ENCODE data around the gene ALOX5AP.

The ALOX5AP gene

GRCh38 chr13:30735025-30735871 is at the start of gene ALOX5AP:
Gene ALOX5AP, plus strand, starts transcription at chr13:30735543. Its CDS starts 63 bp downstream, at chr13:30735606.
- DNase-seq = no peak

GRCh38 chr13:30685987-30686386 is 49.4 kb upstream of the ALOX5AP start:
- no peak for DNase-seq

DNA sequence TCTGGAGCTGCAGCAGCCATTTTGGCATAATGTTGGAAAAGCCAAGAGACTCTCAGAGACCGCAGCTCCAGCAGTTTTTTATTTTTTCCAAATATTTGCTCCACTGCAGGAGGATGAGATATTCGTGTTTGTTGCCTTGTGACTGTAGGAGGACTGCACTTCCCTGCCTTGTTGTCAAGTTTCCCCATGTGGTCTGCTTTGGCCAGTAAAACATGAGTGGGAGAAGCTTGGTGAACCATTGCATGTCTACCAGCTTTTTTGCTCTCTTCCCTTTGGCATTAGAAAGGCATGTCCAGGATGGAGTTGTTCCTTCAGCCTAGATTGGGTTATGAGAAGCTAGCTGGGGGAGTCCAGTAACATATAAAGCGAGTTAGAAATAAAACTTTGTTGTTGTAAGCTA is 47.7 kb upstream of the ALOX5AP start:
- no peak for DNase-seq

DNA sequence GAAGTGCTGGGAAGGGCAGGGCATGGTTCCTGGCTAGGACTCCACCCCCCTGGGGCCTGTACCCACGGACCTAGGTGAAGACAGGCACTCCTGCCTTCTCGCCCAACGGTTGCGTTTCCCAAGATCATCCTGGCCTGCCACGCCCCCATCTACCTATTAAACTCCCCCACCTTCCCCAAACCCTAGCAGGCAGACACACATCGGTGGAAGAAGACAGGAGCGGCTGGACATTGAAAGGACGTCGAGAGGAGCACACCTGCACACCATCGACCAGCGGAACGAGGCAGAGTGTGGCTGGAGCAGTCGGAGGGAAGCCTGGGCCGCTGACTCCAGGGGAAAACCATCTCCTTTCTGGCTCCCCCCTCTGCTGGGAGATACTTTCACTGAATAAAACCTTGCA is 45.6 kb upstream of the ALOX5AP start:
- no peak for DNase-seq

DNA sequence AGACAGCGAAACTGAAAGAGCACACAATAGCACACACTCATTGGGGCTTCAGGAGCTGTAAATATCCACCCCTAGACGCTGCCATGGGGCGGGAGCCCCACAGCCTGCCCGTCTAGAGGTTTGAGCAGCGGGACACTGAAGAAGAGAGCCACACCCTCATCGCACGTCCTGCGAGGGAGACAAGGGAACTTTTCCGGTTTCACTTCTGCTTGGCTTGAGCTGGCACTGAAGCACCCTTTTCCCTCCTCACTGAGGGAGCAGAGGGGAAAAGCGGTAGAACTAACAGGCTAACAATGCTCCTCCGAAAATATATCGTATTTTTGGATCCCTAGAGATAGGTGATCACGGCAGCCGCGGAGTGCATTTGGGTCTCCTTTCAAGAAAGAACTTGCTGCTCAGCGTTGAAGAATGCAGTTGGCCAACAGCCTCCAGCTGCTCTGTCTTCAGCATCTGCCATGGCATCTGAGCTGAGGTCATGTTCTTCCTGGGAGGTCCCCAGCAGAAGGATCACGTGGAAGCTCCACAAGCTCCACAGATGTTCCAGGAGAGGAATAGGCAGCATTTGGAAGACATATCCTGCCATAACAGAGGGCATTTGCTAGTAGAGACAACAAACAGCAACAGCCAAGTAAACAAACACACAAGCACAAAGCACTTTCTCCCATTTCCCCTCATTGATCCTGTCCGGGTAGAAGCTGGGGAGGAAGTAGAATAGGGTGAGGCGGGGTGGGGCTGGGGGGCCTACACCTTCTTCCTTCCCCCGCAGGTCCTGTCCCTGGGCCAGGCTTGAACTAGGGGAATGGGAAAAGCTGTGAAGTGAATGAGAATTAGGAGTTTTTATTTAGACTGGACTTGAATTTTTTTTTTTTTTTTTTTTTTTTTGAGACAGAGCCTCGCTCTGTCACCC is 44.8 kb upstream of the ALOX5AP start:
- no peak for DNase-seq

DNA sequence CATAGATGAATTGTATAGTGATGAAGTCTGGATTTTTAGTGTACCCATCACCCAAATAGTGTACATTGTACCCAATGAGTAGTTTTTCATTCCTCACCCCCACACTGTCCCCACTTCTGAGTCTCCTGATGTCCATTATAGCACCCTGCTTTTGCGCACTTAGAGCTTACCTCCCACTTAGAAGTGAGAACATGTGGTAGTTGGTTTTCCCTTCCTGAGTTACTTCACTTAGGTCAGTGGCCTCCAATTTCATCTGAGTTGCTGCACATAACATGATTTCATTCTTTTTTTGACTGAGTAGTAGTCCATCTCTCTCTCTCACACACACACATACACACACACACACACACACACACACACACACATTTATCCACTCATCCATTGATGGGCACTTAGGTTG is 43.2 kb upstream of the ALOX5AP start:
- DNase-seq = no peak

DNA sequence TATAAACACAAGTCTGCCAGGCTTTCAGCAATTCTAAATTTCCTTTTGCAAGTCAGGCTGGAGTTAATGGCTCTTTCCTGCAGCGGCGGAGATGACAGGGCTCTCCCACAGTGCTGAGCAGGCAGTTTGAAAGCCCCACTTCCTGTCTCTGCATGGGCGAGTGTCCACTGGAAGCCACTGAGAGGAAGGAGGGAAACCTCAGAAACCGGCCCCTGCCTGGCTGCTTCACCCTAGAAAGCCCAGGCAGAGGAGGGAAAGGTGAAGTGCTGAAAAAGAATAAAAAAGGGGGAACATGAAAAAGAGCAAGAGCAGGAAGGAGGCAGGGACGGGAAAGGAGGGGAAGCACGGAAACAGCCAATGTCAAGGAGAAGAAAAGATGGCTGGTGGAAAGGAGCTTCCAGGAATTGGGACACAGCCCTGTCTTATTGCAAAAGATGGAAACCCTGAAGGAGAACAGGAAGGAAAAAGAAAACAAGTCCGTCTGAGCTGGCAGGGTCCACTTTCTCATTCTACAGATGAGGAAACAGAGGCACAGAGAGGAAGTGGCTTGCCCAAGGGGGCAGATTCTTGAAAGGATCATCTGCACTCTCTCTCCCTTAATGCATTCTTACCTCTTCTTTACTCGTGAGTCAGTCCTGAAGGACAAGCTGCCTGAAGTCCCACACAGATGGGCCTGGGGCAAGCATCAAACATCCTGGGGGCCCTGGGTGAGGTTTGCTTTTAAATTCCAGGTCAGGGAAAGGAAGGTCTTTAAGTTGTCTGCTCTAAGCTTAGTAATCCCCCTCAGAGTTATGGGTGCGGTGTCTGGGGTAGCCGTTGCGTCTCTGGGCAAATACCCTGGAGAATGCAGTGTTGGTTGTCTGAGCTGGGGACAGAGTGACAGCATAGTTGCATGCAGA is 38.8 kb upstream of the ALOX5AP start:
- DNase-seq = no peak

GRCh38 chr13:30697177-30697953 is 38.0 kb upstream of the ALOX5AP start:
- no peak for DNase-seq

DNA sequence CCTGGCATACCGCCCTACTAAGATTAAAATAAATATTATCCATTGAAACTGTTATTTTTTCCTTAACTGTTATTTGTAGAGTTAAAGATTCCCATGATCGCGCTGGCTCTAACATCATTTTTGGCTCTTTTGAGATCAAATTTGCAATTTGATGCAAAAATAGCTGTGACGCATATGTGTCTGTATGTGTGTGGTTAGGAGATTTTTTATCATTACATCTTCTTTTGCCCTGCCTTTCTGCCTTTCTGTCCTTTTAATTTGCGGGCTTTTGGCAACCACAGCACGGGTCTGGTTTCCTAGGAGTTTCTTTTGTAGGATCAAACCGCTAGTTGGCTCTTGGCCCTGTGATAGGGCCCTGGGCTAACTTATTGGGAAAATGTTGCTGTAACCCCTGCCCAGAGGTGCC is 37.3 kb upstream of the ALOX5AP start:
- DNase-seq = no peak

GRCh38 chr13:30698488-30699005 is 36.8 kb upstream of the ALOX5AP start:
- no peak for DNase-seq

GRCh38 chr13:30700364-30700763 is 35.0 kb upstream of the ALOX5AP start:
- DNase-seq = no peak

DNA sequence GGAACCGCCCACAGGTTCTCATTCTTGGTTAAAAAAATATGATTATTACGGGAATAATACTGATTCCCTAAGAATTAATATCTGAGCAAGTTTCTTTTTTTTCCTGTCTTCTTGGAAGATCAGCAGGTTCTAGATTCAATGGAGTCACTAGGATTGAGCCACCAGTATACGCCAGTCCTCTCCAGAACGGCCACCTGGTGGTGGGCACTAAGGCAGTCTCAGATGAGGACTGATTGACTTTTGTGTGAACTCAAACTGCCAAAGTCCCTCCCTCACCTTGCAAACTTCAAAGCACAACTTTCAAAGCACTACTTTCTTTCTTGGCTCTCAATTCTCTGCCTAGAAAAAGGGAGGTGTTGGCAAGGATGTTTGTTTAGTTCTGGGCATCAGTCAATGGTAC is 33.3 kb upstream of the ALOX5AP start:
- DNase-seq = no peak

DNA sequence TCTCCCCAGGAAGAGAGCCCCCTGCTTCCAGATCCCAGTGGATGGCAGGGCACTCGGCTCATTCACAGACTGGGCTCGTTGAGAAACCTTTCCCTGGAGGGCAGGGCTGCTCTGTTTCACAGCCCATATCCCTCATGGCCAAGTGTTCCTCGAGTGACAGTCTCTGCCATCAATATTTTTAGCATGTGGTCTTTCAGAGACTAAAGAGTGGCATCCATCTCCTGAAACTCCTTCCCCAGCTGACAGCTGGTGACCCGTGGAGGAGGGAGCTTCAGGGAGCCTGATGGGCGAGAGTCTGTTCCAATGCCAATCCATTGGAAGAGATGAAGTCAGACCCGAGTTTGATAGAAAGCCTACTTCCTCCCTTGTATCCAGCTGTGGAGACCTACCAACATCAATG is 30.7 kb upstream of the ALOX5AP start:
- DNase-seq = no peak

DNA sequence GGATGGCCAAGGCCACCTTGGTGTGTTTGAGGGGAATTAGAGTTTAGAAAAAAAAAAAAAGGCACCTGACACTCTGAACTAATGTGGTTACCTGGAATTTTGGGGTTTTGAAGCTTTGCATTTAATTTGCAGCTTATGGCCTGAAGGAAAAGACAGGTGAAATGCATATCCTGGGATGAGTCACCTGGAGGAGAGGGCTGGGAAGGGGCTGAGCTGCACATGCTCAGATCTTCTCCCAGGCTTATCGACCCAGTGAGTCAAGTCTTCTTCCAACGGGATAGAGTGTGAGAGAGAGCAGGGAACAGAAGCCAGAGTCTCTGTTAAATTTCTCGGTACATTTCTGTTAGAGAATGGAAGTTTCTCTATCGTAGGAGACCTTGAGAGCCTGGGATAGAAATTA is 29.7 kb upstream of the ALOX5AP start:
- DNase-seq = no peak

DNA sequence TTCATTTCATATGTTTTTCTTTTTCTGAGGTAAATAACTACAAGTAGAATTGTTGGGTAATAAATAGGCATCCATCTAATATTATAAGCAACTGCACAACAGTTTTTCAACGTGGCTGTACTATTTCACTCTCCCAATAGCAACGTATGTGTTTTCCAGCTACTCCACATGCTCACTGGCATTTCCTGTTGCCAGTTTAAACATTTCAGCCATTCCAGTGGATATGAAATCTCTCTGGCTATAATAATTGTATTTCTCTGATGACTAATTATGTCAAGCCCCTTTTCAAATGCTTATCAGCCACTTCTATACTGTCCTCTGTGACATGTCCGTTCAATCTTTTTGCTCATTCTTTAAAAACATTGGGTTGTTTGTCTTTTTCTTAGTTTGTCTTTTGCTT is 26.8 kb upstream of the ALOX5AP start:
- no peak for DNase-seq

DNA sequence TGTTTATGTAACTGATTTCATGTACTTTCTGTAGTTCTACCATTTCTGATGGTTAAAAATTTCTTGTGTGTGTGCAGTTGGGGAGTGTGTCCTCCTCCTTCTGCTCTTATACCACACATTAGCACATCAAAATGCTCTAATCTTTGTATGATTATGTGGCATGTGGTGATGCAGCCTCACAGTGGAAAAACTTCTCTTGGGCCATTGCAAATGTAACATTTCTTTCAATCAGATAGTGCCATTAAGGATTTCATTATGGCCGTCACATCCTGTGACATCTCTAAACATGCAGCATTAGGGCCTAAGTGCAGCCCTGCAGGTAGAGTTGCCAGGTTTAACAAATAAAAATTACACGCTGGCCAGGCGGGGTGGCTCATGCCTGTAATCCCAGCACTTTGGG is 24.9 kb upstream of the ALOX5AP start:
- no peak for DNase-seq

- DNase-seq = no peak
Measured at GRCh38 chr13:30711375-30711774, 24.0 kb upstream of the ALOX5AP start.

- no peak for DNase-seq
Measured at GRCh38 chr13:30711837-30712236, 23.5 kb upstream of the ALOX5AP start.

GRCh38 chr13:30712536-30713532 is 22.5 kb upstream of the ALOX5AP start:
- DNase-seq = no peak

DNA sequence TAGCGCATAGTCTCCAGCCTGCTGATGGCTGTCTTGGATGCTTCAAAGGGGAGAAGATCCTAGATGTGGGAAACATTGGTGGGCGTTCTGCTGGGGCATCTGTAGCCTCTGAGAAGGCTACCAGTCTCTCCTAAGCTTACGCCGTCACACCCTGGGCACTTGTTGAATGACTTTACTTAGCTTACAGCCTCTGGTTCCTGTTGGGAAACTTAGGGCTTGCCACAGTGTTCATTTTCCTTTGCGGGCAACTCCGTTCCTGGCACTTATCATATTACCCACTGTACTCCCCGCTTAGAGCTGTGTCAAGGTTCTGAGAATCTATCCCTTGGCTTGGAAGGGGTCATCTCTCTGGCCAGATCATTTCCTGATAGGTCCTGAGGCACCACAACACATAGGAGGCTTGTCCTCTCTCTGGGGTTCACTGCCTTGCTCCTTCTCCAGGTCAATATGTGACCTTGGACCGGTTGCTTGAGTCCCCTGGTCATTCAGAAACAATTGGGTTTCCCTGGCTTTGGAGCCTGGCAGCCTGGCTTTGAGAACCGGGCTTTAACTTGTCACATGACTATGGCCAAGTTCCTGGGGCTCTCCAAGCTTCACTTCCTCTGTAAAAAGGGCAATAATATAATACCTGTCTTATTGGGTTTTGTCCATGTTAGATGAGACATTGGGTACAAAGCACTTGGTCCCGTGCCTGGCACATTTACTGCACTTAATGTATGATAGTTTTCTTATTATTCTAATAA is 20.5 kb upstream of the ALOX5AP start:
- DNase-seq = no peak
